ENCODE results near the gene TET1.

DNA sequence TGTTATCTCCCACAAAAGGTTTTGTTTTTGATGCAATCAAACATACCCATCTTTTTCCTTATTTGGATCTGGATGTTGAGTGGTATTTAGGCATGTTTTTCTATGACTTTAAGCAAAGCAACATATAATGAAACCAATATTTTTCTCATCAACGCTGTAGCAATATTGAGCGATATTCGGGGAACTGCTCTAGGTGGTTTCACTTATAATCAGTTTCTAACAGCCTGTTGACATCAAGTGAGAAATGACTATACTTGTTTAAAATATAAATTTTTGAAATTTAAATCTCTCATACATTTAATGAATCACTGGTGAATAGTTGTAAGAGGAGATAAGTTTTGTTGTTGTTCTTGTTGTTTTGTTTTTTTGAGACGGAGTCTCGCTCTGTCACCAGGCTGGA lies 108.1 kb downstream of the TET1 start:
- TF ChIP-seq, protein P1, sequence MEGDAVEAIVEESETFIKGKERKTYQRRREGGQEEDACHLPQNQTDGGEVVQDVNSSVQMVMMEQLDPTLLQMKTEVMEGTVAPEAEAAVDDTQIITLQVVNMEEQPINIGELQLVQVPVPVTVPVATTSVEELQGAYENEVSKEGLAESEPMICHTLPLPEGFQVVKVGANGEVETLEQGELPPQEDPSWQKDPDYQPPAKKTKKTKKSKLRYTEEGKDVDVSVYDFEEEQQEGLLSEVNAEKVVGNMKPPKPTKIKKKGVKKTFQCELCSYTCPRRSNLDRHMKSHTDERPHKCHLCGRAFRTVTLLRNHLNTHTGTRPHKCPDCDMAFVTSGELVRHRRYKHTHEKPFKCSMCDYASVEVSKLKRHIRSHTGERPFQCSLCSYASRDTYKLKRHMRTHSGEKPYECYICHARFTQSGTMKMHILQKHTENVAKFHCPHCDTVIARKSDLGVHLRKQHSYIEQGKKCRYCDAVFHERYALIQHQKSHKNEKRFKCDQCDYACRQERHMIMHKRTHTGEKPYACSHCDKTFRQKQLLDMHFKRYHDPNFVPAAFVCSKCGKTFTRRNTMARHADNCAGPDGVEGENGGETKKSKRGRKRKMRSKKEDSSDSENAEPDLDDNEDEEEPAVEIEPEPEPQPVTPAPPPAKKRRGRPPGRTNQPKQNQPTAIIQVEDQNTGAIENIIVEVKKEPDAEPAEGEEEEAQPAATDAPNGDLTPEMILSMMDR (conservative IDR thresholded peaks at IDR 0.05): no peak
- no peak for TF ChIP-seq EZH2 (IDR thresholded peaks at IDR 0.05; ENCODE audit: low read depth)

Measured in PC-9 (cell line).